ENCODE data around the gene CUL1.

Gene CUL1

DNA sequence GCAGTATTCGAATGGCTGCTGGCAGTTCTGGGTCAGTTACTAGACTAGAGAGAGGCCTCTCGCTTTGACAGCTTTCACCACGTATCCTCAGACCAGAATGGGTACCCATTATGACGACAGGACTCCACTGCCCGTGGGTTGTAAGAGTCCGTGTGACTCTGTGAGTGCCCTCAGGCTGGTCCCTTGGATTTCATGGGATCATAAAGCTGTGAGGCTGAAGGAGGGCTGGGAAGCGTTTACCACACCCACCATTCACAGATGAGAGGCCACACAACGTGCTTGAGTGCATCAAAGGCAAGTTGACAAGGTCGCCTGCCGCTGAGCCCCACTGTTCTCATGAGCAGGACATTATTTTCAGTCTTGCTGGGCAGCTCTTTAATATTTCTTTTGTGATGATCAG, 98.1 kb downstream of the CUL1 start:
- Histone ChIP-seq H3K36me3 (peaks cover 84 to 95% (median 95%) of the 10 kb centered on the region in 3 donors), H3K4me1 (no peaks in the 10 kb centered on the region), H3K27me3 (no peaks in the 10 kb centered on the region), H3K27ac (no peak overlapping the region), H3K4me3 (no peak overlapping the region), H3K9me3 (no peaks in the 10 kb centered on the region)
- DNase-seq = no peak
- TF ChIP-seq, protein P1, sequence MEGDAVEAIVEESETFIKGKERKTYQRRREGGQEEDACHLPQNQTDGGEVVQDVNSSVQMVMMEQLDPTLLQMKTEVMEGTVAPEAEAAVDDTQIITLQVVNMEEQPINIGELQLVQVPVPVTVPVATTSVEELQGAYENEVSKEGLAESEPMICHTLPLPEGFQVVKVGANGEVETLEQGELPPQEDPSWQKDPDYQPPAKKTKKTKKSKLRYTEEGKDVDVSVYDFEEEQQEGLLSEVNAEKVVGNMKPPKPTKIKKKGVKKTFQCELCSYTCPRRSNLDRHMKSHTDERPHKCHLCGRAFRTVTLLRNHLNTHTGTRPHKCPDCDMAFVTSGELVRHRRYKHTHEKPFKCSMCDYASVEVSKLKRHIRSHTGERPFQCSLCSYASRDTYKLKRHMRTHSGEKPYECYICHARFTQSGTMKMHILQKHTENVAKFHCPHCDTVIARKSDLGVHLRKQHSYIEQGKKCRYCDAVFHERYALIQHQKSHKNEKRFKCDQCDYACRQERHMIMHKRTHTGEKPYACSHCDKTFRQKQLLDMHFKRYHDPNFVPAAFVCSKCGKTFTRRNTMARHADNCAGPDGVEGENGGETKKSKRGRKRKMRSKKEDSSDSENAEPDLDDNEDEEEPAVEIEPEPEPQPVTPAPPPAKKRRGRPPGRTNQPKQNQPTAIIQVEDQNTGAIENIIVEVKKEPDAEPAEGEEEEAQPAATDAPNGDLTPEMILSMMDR (IDR thresholded peaks at IDR 0.05) = no peak
- intact Hi-C loops (cut with DNase I; ENCODE audit: low total_unique reads) = no loop called here

DNA sequence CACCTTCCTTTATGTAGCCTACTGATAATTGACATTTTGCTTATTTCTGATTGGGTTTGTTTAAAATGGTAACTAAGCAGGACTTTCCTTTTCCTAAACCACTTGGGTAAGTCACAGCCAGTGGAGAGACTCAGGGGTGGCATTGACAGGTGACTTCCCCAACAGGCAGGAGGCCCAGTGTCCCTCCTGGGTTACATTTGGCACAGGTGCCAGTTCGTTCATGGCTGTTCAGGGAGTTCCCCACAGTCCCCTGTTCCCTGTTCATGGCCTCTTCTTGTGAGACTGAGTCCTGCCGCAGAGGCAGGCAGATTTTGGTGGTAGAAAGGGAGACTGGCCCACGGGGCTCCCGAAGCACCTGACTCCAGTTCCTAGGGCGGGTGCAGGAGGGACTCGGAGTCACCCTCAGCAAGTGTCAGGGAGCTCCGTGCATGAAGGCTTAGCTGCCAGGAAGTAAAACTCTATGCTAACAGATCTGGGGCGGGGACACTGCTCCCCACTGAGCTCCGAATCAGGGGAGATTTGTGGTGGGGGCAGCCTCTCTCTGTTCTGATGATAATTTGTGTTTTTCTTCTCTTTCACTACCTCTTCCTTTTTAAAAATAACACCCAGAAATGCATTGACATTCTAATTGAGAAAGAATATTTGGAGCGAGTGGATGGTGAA, 101.3 kb downstream of the CUL1 start:
- DNase-seq = no peak
- peaks cover 59 to 76% (median 74%) of the 10 kb centered on the region in 3 donors for H3K36me3 ChIP-seq
- H3K4me1 ChIP-seq = no peaks in the 10 kb centered on the region
- H3K9me3 ChIP-seq = no peaks in the 10 kb centered on the region
- TF ChIP-seq, protein P1 (IDR thresholded peaks at IDR 0.05) = no peak
- H3K27me3 ChIP-seq = no peaks in the 10 kb centered on the region
- H3K4me3 ChIP-seq = no peak overlapping the region
- no peak overlapping the region for H3K27ac ChIP-seq
- intact Hi-C loops (cut with DNase I; ENCODE audit: low total_unique reads) = no loop called here

DNA sequence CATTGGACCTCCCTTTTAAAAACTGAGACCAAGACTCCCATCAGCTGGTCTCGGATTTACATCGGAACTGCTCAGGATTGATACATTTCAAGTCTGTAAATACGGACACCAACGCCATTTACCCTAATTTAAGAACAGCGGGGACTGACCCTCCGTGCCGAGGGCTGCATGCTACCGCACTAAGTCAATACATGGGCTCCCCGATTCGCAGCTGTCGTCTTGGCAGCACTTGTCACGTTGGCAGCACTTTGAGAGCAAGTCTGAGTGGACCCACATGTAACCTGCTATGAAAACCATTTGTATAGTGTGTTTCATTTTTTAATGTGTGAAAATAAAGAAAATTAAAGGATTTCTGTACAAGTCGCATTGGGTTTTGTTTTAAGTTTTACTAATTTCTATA, 102.0 kb downstream of the CUL1 start:
- intact Hi-C loops (cut with DNase I; ENCODE audit: low total_unique reads) = no loop called here
- Histone ChIP-seq H3K4me1 (no peaks in the 10 kb centered on the region), H3K27me3 (no peaks in the 10 kb centered on the region), H3K27ac (no peak overlapping the region), H3K9me3 (no peaks in the 10 kb centered on the region), H3K4me3 (no peak overlapping the region), H3K36me3 (peaks cover 57 to 72% (median 67%) of the 10 kb centered on the region in 3 donors)
- no peak for DNase-seq
- TF ChIP-seq, protein P1 (IDR thresholded peaks at IDR 0.05) = no peak

DNA sequence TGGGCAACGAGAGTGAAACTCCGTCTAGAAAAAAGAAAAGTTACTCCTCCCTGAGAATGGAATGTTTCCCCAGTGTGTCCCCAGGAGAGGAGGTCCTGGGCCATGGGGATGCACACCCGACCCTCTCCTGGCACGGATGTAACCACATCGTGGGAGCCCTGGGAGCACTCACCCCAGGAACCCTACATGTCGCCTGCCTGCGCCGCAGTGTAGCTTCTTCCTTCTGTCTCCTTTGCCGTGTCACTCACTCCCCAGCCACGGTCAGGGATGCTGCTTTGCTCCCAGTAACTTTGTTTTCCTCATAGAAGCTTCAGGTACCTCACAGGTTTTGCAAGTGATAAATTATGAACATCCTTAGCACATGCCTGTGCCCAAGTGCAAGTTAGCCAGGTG, 103.4 kb downstream of the CUL1 start:
- Histone ChIP-seq H3K9me3 (no peaks in the 10 kb centered on the region), H3K36me3 (peaks cover 50 to 75% (median 53%) of the 10 kb centered on the region in 3 donors), H3K27me3 (no peaks in the 10 kb centered on the region), H3K4me1 (no peaks in the 10 kb centered on the region), H3K4me3 (no peak overlapping the region), H3K27ac (no peak overlapping the region)
- intact Hi-C loops (cut with DNase I; ENCODE audit: low total_unique reads) = no loop called here
- TF ChIP-seq, protein P1 (IDR thresholded peaks at IDR 0.05) = no peak
- no peak for DNase-seq

DNA sequence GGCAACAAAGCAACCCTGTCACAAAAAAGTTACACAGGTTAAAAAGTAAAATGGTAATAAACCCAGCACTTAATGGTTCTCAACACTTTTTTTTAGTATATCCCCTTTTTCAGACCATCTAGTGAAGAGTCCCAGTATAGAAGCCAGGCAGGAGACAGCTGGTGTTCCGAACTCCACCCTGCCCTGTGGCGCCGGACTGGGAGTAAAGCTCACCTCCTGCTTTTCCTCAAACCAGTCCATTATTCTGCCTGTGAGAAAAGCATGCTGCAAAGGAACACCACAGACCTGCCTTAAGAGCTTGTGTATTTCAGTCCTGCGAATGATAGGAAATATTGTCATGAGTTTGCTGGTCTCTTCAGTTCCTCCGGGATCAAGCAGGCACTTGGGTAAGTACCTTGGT, 104.4 kb downstream of the CUL1 start:
- Histone ChIP-seq H3K9me3 (no peaks in the 10 kb centered on the region), H3K36me3 (peaks cover 42 to 73% (median 46%) of the 10 kb centered on the region in 3 donors), H3K4me3 (no peak overlapping the region), H3K4me1 (no peaks in the 10 kb centered on the region), H3K27me3 (no peaks in the 10 kb centered on the region), H3K27ac (no peak overlapping the region)
- intact Hi-C loops (cut with DNase I; ENCODE audit: low total_unique reads) = no loop called here
- TF ChIP-seq, protein P1 (IDR thresholded peaks at IDR 0.05) = no peak
- no peak for DNase-seq
